GM19452 (cell line): Measurements from ENCODE around the gene UST.
"Not testable (repeated sequence)": the region's sequence is repeated elsewhere in the genome, so short reads cannot be mapped to it uniquely, and the experiment has no call there.

ENCODE experiments used
- ATAC-seq: cut with Tn5 transposase; IDR thresholded peaks from one replicate; pipeline ENCODE4 v1.9.1; 2021; ENCODE audit not compliant: unreplicated experiment

The UST gene

GRCh38 chr6:148764259-148765020 is 17.6 kb downstream of the UST start:
- ATAC-seq, result not testable (repeated sequence)

DNA sequence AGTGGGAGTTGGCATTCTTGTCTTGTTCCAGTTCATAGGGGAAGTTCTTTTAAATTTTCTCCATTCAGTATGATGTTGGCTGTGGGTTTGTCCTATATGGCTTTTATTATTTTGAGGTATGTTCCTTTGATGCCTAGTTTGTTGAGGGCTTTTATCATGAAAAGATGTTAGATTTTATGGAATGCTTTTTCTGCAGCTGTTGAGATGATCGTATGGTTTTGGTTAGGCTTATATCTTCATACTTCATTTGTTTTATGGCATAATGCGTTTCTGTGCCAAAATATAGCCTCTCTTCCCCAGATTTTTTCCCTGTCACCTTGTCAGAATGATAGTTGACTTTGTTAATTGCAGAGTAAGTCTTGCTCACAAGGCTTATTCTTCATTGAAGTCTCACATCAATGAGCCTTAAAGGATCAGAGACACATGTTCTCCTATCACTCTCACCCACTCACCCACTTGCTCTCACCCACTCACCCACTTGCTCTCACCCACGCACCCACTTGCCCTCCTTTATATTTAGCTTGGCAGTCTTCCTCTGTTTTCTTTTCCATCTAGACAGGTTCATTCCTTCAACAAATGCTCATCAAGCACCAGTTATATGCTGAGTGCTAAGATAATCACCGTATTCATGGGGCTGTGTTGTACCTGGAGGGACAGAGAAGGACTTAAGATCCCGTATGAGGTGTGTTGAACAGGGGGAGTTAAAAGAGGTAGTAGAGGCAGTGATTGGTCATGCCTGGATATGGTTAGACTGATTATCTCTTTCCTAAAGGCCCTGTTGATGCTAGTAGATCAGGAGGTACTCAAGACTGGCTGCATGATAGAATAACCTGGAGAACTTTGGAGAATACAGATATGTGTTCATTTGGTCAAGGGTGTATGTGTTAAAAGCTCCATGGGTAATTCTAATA is 19.3 kb downstream of the UST start:
- ATAC-seq, result no peak

DNA sequence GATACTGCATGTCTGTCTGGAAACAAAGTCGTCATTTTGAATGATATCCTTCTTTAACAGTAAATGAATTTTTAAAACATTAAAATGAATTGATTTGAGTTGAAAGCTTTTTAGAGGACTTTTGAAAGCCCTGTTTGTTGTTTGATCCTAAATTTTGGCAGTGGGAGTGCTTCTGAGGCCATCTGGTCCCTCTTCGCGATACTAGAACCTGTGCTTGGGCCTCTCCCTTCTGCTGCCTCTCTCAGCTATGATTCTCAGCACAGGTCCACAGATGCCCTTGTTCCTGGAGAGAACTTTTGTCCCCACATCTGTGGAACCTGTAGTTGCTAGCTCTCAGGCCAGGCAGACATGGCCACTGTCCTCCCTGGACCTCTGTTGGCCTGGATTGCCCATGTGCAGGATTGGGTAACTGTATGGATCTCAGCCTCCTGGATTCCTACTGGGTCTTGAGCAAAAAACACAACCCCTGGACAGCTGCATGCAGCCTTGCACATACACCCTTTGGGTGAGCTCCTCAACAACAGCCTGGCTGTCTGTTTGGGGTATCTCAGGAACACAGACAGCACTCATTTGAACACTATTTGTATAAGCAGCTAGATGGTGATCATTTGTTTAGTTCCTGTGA is 21.9 kb downstream of the UST start:
- no peak for ATAC-seq

DNA sequence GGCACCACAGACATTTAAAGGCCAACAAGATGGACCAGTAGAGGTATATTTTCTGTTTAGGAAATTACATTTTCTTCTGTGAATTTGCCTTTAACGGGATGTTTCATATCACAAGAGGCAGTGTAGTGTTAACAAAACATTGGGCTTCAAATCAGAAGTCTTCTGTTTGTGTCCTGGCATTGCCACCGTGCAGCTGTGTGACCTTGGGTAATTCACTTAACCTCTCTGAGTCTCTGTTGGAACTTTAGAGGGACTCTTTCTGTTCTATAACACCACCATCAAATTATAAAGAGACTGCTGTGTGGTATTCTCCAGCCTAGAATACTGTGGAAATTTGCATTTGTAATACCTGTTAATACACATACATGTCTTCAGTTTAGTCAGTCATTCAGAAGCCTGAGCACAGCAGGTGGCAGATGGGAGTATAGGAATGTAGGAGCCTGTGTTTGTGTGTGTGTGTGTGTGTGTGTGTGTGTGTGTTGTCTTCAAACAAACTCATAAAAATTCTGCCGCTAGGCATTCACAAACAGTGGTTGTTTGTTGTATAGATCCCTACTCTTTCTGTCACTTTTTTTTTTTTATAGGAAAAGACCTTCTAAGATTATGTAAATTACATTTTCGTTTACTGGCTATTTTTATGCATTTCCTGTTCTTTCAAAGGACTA is 22.6 kb downstream of the UST start:
- no peak for ATAC-seq

DNA sequence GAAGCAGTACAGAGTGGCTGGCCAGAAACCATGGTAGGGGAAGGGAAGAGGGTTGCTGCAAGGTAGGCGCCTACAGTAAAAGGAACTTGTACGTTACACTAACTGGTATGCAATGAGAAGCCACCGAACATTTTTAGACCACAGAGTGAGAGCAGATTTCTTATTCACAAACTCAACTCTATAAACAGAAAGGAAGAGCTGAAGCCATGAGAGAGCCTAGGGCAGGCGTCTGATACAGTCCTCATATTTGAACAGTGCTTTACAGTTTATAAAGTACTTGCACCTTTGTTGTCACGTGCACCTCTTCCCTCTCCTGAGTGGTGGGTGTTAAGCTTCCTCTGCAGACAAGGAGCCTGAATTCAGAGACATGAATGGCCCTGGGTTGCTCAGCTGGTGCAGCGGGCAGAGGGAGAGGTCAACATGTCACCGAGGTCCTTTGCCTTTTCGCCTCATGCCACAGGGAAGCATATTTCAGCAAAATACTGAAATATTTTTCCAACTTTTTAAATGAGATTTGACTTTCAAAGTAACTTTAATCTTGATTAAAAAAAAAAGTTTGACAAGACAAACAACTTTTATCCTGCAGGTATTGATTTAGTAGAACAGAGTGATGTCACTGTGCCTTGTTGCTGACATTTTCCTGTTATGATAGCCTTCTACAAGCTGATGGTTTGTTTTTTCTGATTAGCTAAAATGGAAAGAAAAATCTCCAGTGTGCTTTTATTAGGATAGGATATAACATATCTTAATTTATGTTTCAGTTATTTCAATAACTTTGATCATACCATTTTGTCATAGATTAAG is 23.8 kb downstream of the UST start:
- ATAC-seq, result no peak

- ATAC-seq, result no peak
Observed at GRCh38 chr6:148771212-148771601, 24.4 kb downstream of the UST start.

DNA sequence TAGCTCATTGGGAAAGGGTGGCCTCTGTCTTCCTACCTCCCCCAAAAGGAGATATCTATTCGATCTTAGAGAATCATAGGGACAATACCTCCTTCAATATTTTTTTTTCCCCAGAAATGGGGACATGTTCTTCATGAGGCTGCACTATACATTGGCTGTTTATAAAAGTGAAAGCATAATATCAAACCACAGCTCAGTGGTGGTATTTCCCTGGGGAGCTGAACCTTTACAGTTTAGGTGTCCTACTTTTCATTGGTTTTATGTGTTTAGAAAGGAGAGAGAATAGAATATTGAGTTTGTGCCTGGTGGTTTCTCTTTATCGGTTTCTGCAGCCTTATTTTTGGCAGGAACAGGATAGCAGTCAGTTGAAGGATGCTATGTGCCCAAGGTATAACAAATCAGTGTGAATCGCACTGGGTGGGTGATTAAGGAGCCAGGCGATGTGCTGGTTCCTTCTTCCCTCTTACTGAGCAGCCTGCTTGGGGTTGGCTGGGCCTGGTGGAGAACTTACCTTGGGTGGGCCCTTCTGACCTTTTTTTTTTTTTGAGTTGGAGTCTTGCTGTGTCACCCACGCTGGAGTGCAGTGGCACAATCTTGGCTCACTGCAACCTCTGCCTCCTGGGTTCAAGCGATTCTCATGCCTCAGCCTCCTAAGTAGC is 25.2 kb downstream of the UST start:
- ATAC-seq, result no peak

DNA sequence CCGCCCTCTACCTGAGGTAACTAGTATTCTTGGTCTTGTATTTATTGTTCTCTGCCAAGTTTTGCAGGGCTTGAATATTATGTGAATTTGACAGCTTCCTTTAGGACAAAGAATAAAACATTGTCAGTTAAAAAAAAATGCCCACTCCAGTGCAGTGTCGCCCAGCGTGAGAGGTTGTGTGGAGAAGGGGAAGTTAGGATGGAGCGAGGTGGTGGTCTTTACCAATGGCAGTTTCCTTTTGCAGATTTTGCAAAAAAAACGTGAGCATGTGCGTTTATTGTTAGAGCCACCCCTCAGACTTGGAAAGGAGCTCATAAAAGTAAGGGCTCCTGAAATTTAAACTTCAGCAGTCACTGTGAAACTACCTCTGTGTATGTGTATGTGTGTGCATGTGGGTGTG is 28.3 kb downstream of the UST start:
- no peak for ATAC-seq

DNA sequence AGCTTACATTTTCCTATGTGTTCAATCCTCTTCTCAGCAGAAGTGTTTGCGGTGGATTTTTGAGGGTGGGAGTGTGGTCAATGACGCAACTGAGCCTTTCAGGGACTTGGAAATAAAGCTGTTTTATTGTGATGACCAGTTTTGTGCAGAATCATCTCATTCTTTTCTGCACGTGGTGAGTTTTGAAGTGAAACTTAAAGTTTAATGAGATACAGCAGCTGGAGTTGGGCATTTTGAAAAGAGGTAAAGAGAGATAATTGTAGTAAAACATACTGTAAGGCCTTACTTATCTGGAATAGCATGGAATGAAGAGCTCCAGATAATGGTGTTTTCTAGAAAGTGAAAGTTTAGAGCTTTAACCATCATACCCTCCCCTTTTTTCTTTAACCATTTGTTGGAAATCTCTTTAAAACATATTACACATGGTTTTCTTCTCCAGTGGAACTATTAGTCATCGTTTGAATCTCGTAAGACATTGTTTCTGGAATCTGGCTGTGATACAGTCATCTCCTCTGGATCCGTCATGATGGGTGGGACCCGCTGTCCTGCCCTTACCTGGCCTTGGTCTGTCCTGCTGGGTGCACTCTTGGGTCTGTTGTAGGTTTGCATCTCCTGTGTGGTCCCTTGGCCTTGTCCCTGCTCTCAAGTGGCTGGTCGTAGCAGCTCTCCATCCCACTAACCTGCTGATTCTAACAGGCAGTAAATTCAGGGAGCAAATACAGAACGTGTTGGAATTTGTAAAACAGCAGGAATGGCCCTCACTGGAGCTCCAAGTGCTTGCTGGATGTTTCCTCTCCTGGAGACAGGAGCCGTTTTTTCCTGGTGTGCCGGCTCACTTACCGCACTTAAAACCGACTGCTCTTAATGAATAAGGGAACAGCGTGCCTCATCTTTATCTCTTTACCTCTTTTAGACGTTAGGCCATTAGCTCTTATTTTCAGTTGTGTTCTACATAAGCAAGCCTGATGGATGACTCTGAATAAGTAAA is 29.8 kb downstream of the UST start:
- ATAC-seq, result no peak

DNA sequence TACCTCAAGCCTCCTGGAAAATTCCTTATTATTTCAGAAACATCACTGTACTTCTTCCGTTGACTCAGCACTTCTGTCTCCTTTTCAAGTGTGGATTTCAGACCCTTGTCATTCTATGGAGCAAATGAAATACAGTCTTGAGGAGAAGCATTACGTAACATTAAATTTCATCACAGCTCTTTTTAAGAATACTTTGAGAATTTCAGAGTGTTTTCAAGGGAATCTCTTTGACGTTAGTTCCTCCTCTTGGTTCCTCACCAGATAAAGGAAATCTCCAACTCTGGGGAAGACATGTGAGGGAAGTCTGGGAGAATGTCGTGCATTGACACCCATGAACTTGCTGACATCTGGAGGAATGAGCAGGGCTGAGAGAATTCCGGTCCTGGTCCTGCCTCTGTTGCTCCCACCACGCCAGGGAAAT is 32.3 kb downstream of the UST start:
- no peak for ATAC-seq

GRCh38 chr6:148780423-148780822 is 33.6 kb downstream of the UST start:
- ATAC-seq, result not testable (repeated sequence)

- peak; percentile 98 for ATAC-seq
Observed at GRCh38 chr6:148780918-148781436, 34.1 kb downstream of the UST start.

DNA sequence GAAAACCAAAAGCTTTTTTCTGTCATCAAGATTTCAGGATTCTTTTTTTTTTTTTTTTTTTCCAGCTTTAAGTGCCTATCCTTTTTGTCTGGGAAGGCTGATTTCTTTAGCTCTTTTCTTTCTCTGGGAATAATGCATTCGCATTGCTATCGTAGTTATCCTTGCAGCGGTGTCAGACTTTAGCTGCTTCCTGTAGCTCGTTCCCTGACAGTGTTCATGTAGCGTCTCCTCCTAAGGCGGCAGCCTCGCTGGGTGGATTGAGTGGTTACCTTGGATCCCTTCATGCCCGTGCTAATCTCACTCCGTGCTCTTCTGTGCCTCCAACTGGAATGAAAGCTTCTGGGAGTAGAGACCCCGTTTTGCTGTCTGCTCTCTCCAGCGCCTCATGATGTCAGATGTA is 43.1 kb downstream of the UST start:
- no peak for ATAC-seq

DNA sequence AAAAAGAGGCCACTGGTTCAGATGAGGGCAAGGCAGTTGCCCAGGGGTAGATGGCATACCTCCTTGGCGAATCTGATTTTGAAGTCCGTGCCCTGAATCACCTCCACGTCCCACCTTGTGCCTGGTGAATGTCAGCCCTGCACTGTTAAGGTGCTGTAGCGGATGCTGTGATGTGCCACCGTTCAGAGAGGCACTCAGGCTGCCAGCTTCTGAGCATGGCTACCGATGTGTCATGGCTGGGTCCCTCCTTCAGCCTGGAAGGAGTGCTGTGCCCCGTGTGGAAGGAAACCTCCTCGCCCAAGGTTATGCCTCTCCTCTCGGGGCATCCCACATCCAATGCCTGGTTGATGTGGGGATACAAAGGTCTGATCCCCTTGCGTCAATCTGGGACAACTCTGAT is 43.6 kb downstream of the UST start:
- no peak for ATAC-seq

- ATAC-seq, result no peak
Observed at GRCh38 chr6:148790817-148791216, 44.0 kb downstream of the UST start.

- no peak for ATAC-seq
Observed at GRCh38 chr6:148791372-148791771, 44.5 kb downstream of the UST start.

DNA sequence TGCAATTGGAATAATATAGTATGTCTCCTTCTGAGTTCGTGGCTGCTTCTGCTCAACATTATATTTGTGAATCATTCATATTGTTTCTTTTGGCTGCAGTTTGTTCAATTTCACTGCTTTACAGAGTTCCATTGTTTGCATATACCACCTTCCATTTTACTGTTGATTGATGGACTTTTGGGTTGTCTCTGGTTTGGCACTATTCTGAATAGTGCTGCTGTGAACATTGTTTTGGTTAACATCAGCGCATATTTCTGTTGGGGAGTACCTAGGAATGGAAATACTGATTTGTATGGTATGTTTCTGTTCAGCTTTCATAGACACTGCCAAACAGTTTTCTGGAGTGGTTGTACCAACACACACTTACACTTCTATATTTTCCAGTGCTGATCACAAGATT is 46.9 kb downstream of the UST start:
- no peak for ATAC-seq

DNA sequence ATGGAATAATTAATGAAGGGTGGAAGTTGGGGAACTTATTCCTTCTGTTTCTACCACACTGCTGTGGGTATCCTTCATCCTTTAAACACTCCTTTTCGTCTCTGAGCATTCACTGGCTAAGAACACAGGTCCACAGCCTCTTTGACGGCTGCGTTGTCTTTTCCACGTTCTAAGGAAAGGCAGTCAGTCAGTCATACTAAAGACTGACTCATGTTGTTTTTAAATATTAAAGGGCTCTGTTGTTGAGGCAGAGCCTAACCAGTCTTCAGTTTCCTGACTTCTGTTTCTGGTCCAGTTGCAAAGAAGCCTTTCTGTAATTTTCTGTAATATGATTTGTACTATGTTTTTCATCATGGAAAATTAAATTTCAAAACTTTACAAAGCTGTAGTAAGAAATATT is 48.0 kb downstream of the UST start:
- ATAC-seq, result no peak
